ENCODE results near the gene SKI. TPM values are rescaled to one million over a fixed set of nuclear protein-coding genes. Genes with fewer than 3 reads are reported as not detected.

Gene SKI
- total and polyA plus RNA-seq, 10 of the 15 experiments (the other 5 are each of a cell fraction or from before 2014, with no cell fraction given) = 0.03 to 14.9 (median 0.96) TPM

GRCh38 chr1:2212532-2213491 lies 15.3 kb upstream of the SKI start:
- Histone ChIP-seq H3K27me3 (replicated peaks in 1 of 2; ENCODE audit: control insufficient read depth in 2 of 2, insufficient read depth in 2 of 2, low read length in 1 of 2) (no peaks in the 10 kb centered on the region; a peak in 1 of 4 replicates), H3K27ac (ENCODE audit: control insufficient read depth, insufficient read depth) (no peak overlapping the region), H4K20me1 (ENCODE audit: control insufficient read depth, insufficient read depth) (no peaks in the 10 kb centered on the region), H3K36me3 (ENCODE audit: control insufficient read depth in 2 of 2, insufficient read depth in 2 of 2, low read length in 1 of 2) (no peaks in the 10 kb centered on the region), H3K9ac (ENCODE audit: control insufficient read depth, insufficient read depth, low read length) (0 out of 2 replicates have a peak overlapping the region, but pooled peaks have one; percentile 4), H3K79me2 (ENCODE audit: control insufficient read depth, insufficient read depth, low read length) (no peaks in the 10 kb centered on the region), H3K4me2 (ENCODE audit: control insufficient read depth, insufficient read depth) (peak overlapping the region; percentile 53; the same call in 1 of the 2 replicates), H3K4me1 (ENCODE audit: control insufficient read depth, insufficient read depth, low read length) (no peaks in the 10 kb centered on the region), H3K9me3 (replicated peaks; ENCODE audit: control insufficient read depth, insufficient read depth, low read length) (no peaks in the 10 kb centered on the region), H2AFZ (ENCODE audit: control insufficient read depth, low read depth, low read length) (peak overlapping the region; percentile 40), H3K4me3 (no peak overlapping the region)
- intact Hi-C loops (cut with micrococcal nuclease; ENCODE audit: unreplicated experiment) = no loop called here
- BruUV-seq (replicated peaks) = no TSS peak
- ChIA-PET CTCF (no interaction called here), POLR2A (no interaction called here), SMC1A (ENCODE audit: uncharacterized antibody, unreplicated experiment) (no interaction called here), RAD21 (ENCODE audit: unreplicated experiment) (no interaction called here)
- FAIRE-seq (no peak), DNase-seq (ENCODE audit: low read depth, low spot score) (no peak), ATAC-seq (peak; percentile 68)
- 10% methylated on average over 47 of the region's 49 CpGs for WGBS (ENCODE audit: insufficient coverage, insufficient replicate concordance, low lambda C conversion rate, missing lambda C conversion rate)
- in situ Hi-C loops (cut with MboI) = no loop called here
- TF ChIP-seq MTA2 (IDR thresholded peaks at IDR 0.05; ENCODE audit: low read depth) (no peak), ZNF592 (IDR thresholded peaks at IDR 0.05) (no peak), ZNF207 (IDR thresholded peaks at IDR 0.05; ENCODE audit: borderline replicate concordance) (no peak), CHD4 (IDR thresholded peaks at IDR 0.05) (no peak), IKZF1 (conservative IDR thresholded peaks at IDR 0.05) (no peak), BHLHE40 (IDR thresholded peaks at IDR 0.05; ENCODE audit: borderline replicate concordance in 1 of 2, low read depth in 2 of 2, low read length in 1 of 2) (no peak), RBBP5 (conservative IDR thresholded peaks at IDR 0.05) (no peak), CHD2 (IDR thresholded peaks at IDR 0.05; ENCODE audit: borderline replicate concordance, low read depth, low read length) (no peak), CTCF (IDR thresholded peaks at IDR 0.05 in 2 of 3, conservative IDR thresholded peaks at IDR 0.05 in 1 of 3; ENCODE audit: control insufficient read depth in 2 of 3, extremely low read depth in 1 of 3, insufficient read depth in 1 of 3, low read depth in 3 of 3, low read length in 3 of 3) (peak in 2 of 3 experiments; percentile 28 to 36; a peak in 3 of 6 replicates), NBN (IDR thresholded peaks at IDR 0.05) (no peak), NR2C1 (IDR thresholded peaks at IDR 0.05) (no peak), IRF4 (IDR thresholded peaks at IDR 0.05; ENCODE audit: low read depth, low read length) (no peak), HDGF (IDR thresholded peaks at IDR 0.05) (no peak), SPI1 (IDR thresholded peaks at IDR 0.05; ENCODE audit: borderline replicate concordance, insufficient read depth, low read depth, low read length) (no peak), JUNB (IDR thresholded peaks at IDR 0.05) (no peak)
